GM18909 (cell line): Measurements from ENCODE around the gene CD7.

Source experiments
- ATAC-seq: cut with Tn5 transposase; IDR thresholded peaks from one replicate; pipeline ENCODE4 v1.9.1; 2021; ENCODE audit warnings: mild to moderate bottlenecking; ENCODE audit not compliant: unreplicated experiment, poor library complexity

The CD7 gene

GRCh38 chr17:82329683-82330321 is 12.4 kb upstream of the CD7 start:
- ATAC-seq = no peak

GRCh38 chr17:82328994-82329507 is 11.6 kb upstream of the CD7 start:
- no peak for ATAC-seq

GRCh38 chr17:82328141-82328993 is 11.0 kb upstream of the CD7 start:
- no peak for ATAC-seq

- no peak for ATAC-seq
These were observed 10.3 kb upstream of the CD7 start for GRCh38 chr17:82327757-82328140.

GRCh38 chr17:82327289-82327688 is 9.9 kb upstream of the CD7 start:
- ATAC-seq = no peak

- ATAC-seq = no peak
These were observed 8.1 kb upstream of the CD7 start for GRCh38 chr17:82325286-82326180.

GRCh38 chr17:82324566-82325285 is 7.3 kb upstream of the CD7 start:
- ATAC-seq = no peak

- ATAC-seq = no peak
These were observed 6.3 kb upstream of the CD7 start for GRCh38 chr17:82323514-82324234.

GRCh38 chr17:82322526-82323453 is 5.4 kb upstream of the CD7 start:
- ATAC-seq = no peak

GRCh38 chr17:82321947-82322466 is 4.6 kb upstream of the CD7 start:
- no peak for ATAC-seq

GRCh38 chr17:82320956-82321927 is 3.8 kb upstream of the CD7 start:
- no peak for ATAC-seq

GRCh38 chr17:82320140-82320840 is 2.9 kb upstream of the CD7 start:
- no peak for ATAC-seq

- ATAC-seq = no peak
These were observed 2.2 kb upstream of the CD7 start for GRCh38 chr17:82319619-82320062.

GRCh38 chr17:82318772-82319606 is 1.6 kb upstream of the CD7 start:
- no peak for ATAC-seq

- no peak for ATAC-seq
These were observed 726 bp upstream of the CD7 start for GRCh38 chr17:82318169-82318498.
